ENCODE measurements around the gene EFHC2.

DNA sequence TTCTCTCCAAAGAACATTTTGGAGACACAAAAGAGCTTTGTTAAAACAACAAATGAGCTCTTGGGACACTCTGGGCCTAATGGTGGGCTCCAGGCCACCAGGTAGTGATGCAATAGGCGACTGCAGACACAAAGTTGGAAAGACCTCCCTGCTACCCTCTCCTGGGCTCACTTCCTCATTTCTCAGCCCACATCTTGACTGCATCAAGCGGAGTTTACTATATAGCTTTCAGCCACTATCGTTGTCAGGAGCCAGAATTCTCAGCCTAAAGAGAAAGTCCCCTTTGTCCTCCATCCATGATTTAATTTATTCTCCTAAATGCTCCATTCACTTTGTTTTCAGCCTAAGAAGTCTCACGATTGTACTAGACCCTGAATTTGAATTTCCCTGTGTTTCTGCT, 114.9 kb downstream of the EFHC2 start:
- TF ChIP-seq, protein P1, sequence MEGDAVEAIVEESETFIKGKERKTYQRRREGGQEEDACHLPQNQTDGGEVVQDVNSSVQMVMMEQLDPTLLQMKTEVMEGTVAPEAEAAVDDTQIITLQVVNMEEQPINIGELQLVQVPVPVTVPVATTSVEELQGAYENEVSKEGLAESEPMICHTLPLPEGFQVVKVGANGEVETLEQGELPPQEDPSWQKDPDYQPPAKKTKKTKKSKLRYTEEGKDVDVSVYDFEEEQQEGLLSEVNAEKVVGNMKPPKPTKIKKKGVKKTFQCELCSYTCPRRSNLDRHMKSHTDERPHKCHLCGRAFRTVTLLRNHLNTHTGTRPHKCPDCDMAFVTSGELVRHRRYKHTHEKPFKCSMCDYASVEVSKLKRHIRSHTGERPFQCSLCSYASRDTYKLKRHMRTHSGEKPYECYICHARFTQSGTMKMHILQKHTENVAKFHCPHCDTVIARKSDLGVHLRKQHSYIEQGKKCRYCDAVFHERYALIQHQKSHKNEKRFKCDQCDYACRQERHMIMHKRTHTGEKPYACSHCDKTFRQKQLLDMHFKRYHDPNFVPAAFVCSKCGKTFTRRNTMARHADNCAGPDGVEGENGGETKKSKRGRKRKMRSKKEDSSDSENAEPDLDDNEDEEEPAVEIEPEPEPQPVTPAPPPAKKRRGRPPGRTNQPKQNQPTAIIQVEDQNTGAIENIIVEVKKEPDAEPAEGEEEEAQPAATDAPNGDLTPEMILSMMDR (IDR thresholded peaks at IDR 0.05): no peak
- TF ChIP-seq POLR2A (IDR thresholded peaks at IDR 0.05): no peak
